Measurements from ENCODE around the gene STXBP5.

STXBP5 gene

DNA sequence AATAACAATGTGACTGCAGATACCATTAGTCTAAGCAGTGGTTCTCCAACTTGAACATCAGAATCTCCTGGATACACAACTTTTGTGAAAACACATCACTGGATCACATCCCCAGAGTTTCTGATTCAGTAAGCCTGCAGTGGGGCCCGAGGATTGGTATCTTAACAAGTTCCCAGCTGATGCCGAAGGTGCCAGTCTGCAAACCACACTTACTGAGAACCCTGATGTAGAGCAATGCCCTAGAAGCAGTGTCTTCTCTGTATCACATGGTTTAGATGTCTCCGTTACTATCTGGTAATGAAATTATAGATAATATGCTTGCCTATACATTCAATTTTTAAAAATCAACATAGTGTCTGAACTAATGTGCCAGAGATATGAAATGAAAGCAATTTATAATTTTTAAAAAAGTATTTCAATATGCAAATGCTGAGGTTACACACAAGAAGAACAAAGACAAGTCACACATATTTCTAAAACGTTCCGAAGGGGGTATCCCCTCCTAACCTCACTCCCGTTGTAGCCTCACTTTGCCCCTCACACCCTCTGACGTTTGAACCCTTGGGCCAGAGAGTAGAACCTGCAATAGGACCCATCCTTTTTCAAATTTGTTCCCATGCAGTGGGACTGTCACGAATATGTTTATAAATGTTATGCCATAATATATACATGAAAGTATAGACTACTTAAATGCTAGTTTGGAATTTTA lies 188.9 kb downstream of the STXBP5 start:
- 97% methylated on average over 6 of the region's 8 CpGs for WGBS
- no peak overlapping the region for H2BK15ac ChIP-seq (ENCODE audit: low read depth, poor library complexity, severe bottlenecking)
- no peak for DNase-seq
- H3K4me1 ChIP-seq (ENCODE audit: control insufficient read depth, insufficient read depth, low read depth, low read length), result no peaks in the 10 kb centered on the region
- H2BK5ac ChIP-seq (ENCODE audit: low read depth, low read length, poor library complexity, severe bottlenecking), result no peak overlapping the region
- H3K27ac ChIP-seq (ENCODE audit: low read length, poor library complexity, severe bottlenecking), result no peak overlapping the region
- no peak overlapping the region for H3K14ac ChIP-seq (ENCODE audit: low read length in 2 of 2)
- no peak overlapping the region for H3K18ac ChIP-seq (ENCODE audit: low read depth in 1 of 2, low read length in 2 of 2)
- H2BK12ac ChIP-seq (ENCODE audit: low read length in 2 of 2), result no peak overlapping the region
- H3K23ac ChIP-seq (ENCODE audit: low read length in 2 of 2), result no peak overlapping the region
- H3K4me2 ChIP-seq (ENCODE audit: low read length, poor library complexity, severe bottlenecking), result no peak overlapping the region
- H3K79me1 ChIP-seq (replicated peaks; ENCODE audit: low read length, poor library complexity, severe bottlenecking), result no peaks in the 10 kb centered on the region
- H2AK5ac ChIP-seq (ENCODE audit: low read length, severe bottlenecking), result no peak overlapping the region
- H2AFZ ChIP-seq (ENCODE audit: low read depth, low read length), result no peak overlapping the region
- no peak overlapping the region for H2BK120ac ChIP-seq (ENCODE audit: low read depth, low read length)
- no peak overlapping the region for H4K8ac ChIP-seq (ENCODE audit: low read length)
- H4K91ac ChIP-seq (ENCODE audit: low read length), result no peak overlapping the region
- no peak overlapping the region for H3K4ac ChIP-seq (ENCODE audit: low read depth in 1 of 2, low read length in 2 of 2)
- H3K36me3 ChIP-seq (ENCODE audit: control insufficient read depth in 1 of 2, insufficient read depth in 2 of 2, low read depth in 1 of 2, low read length in 2 of 2), result peaks cover 0 to 4% of the 10 kb centered on the region in 2 experiments
- H3K9ac ChIP-seq (ENCODE audit: low read length), result no peak overlapping the region
- H3K27me3 ChIP-seq (ENCODE audit: control insufficient read depth in 1 of 2, insufficient read depth in 1 of 2, low read length in 2 of 2), result no peaks in the 10 kb centered on the region
- H3K9me3 ChIP-seq (ENCODE audit: control insufficient read depth, low read length), result no peaks in the 10 kb centered on the region
- no peak overlapping the region for H3K4me3 ChIP-seq (ENCODE audit: insufficient read depth in 1 of 2, low read depth in 1 of 2, low read length in 2 of 2)

DNA sequence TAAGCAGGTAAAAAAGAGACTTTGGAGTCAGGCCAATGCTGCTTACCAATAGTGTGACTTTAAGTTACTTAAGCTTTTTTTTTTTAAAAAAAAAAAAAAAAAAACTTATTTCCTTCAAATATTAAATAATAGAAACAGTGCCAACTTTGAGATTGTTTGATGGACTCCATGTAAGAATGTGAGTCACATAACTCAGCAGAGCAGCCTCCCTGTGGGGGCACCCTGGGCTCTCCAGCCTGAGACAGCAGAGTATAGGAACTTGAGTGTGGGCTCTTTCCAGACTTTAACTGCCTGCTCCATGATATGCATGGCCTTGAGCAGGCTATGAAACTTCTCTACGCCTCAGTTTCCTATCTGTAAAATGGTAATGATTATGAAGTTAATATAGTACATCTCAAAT lies 190.9 kb downstream of the STXBP5 start:
- H3K23ac ChIP-seq (ENCODE audit: low read length in 2 of 2), result no peak overlapping the region
- no peak overlapping the region for H2BK5ac ChIP-seq (ENCODE audit: low read depth, low read length, poor library complexity, severe bottlenecking)
- H3K79me1 ChIP-seq (replicated peaks; ENCODE audit: low read length, poor library complexity, severe bottlenecking), result no peaks in the 10 kb centered on the region
- no peak overlapping the region for H4K91ac ChIP-seq (ENCODE audit: low read length)
- no peak overlapping the region for H4K8ac ChIP-seq (ENCODE audit: low read length)
- no peak overlapping the region for H2AFZ ChIP-seq (ENCODE audit: low read depth, low read length)
- no peak overlapping the region for H3K14ac ChIP-seq (ENCODE audit: low read length in 2 of 2)
- H2BK120ac ChIP-seq (ENCODE audit: low read depth, low read length), result no peak overlapping the region
- no peaks in the 10 kb centered on the region for H3K27me3 ChIP-seq (ENCODE audit: control insufficient read depth in 1 of 2, insufficient read depth in 1 of 2, low read length in 2 of 2)
- WGBS, result no CpG with 5 or more reads among the region's 1 CpG
- no peak overlapping the region for H2AK5ac ChIP-seq (ENCODE audit: low read length, severe bottlenecking)
- no peak overlapping the region for H3K4ac ChIP-seq (ENCODE audit: low read depth in 1 of 2, low read length in 2 of 2)
- H2BK15ac ChIP-seq (ENCODE audit: low read depth, poor library complexity, severe bottlenecking), result no peak overlapping the region
- DNase-seq, result no peak
- H3K9me3 ChIP-seq (ENCODE audit: control insufficient read depth, low read length), result peaks cover 2% of the 10 kb centered on the region
- no peak overlapping the region for H3K4me2 ChIP-seq (ENCODE audit: low read length, poor library complexity, severe bottlenecking)
- H3K27ac ChIP-seq (ENCODE audit: low read length, poor library complexity, severe bottlenecking), result no peak overlapping the region
- no peaks in the 10 kb centered on the region for H3K36me3 ChIP-seq (ENCODE audit: control insufficient read depth in 1 of 2, insufficient read depth in 2 of 2, low read depth in 1 of 2, low read length in 2 of 2)
- H2BK12ac ChIP-seq (ENCODE audit: low read length in 2 of 2), result no peak overlapping the region
- no peaks in the 10 kb centered on the region for H3K4me1 ChIP-seq (ENCODE audit: control insufficient read depth, insufficient read depth, low read depth, low read length)
- no peak overlapping the region for H3K4me3 ChIP-seq (ENCODE audit: insufficient read depth in 1 of 2, low read depth in 1 of 2, low read length in 2 of 2)
- H3K18ac ChIP-seq (ENCODE audit: low read depth in 1 of 2, low read length in 2 of 2), result no peak overlapping the region
- H3K9ac ChIP-seq (ENCODE audit: low read length), result no peak overlapping the region

DNA sequence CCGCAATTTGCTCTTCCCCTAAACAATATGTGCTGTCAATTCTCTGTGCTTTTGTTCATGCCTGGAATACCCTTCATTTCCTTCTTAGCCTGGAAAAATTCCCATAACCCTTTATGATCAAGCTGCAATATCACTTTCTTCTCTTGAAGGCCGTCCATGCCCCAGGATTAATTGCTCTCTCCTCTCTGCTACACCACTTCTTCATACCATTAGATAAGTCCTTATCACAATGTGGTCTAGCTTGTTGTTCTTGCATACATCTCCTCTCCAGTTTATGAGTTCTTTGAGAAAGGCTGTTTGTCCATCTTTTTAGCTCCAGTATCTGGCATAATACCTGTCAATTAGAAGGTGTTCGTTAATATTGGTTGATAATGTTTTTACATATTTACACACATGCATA lies 193.1 kb downstream of the STXBP5 start:
- Histone ChIP-seq H4K91ac (ENCODE audit: low read length) (no peak overlapping the region), H3K14ac (ENCODE audit: low read length in 2 of 2) (no peak overlapping the region), H3K36me3 (ENCODE audit: control insufficient read depth in 1 of 2, insufficient read depth in 2 of 2, low read depth in 1 of 2, low read length in 2 of 2) (no peaks in the 10 kb centered on the region), H3K4me3 (ENCODE audit: insufficient read depth in 1 of 2, low read depth in 1 of 2, low read length in 2 of 2) (no peak overlapping the region), H3K9me3 (ENCODE audit: control insufficient read depth, low read length) (peaks cover 16% of the 10 kb centered on the region), H2BK5ac (ENCODE audit: low read depth, low read length, poor library complexity, severe bottlenecking) (no peak overlapping the region), H4K8ac (ENCODE audit: low read length) (no peak overlapping the region), H2AK5ac (ENCODE audit: low read length, severe bottlenecking) (no peak overlapping the region), H2BK15ac (ENCODE audit: low read depth, poor library complexity, severe bottlenecking) (no peak overlapping the region), H3K4ac (ENCODE audit: low read depth in 1 of 2, low read length in 2 of 2) (no peak overlapping the region), H3K4me1 (ENCODE audit: control insufficient read depth, insufficient read depth, low read depth, low read length) (no peaks in the 10 kb centered on the region), H3K9ac (ENCODE audit: low read length) (no peak overlapping the region), H3K79me1 (replicated peaks; ENCODE audit: low read length, poor library complexity, severe bottlenecking) (no peaks in the 10 kb centered on the region), H3K23ac (ENCODE audit: low read length in 2 of 2) (no peak overlapping the region), H3K18ac (ENCODE audit: low read depth in 1 of 2, low read length in 2 of 2) (no peak overlapping the region), H2AFZ (ENCODE audit: low read depth, low read length) (no peak overlapping the region), H2BK120ac (ENCODE audit: low read depth, low read length) (no peak overlapping the region), H3K27me3 (ENCODE audit: control insufficient read depth in 1 of 2, insufficient read depth in 1 of 2, low read length in 2 of 2) (no peaks in the 10 kb centered on the region), H3K27ac (ENCODE audit: low read length, poor library complexity, severe bottlenecking) (no peak overlapping the region), H3K4me2 (ENCODE audit: low read length, poor library complexity, severe bottlenecking) (no peak overlapping the region), H2BK12ac (ENCODE audit: low read length in 2 of 2) (no peak overlapping the region)
- 97% methylated on average over 2 of the region's 3 CpGs for WGBS
- no peak for DNase-seq

DNA sequence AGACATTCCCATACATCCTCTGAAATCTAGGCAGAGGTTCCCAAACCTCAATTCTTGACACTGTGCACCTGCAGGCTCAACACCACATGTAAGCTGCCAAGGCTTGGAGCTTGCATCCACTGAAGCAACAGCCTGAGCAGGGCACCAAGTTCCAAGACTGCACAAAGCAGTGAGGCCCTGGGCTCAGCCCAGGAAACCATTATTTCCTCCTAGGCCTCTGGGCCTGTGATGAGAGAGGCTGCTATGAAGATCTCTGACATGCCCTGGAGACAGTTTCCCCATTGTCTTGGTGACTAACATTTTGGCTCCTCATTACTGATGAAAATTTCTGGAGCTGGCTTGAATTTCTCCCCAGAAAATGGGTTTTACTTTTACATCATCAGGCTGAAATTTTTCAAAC lies 196.8 kb downstream of the STXBP5 start:
- Histone ChIP-seq H3K9ac (ENCODE audit: low read length) (no peak overlapping the region), H2BK5ac (ENCODE audit: low read depth, low read length, poor library complexity, severe bottlenecking) (no peak overlapping the region), H2AK5ac (ENCODE audit: low read length, severe bottlenecking) (no peak overlapping the region), H3K36me3 (ENCODE audit: control insufficient read depth in 1 of 2, insufficient read depth in 2 of 2, low read depth in 1 of 2, low read length in 2 of 2) (no peaks in the 10 kb centered on the region), H3K4me2 (ENCODE audit: low read length, poor library complexity, severe bottlenecking) (no peak overlapping the region), H4K91ac (ENCODE audit: low read length) (no peak overlapping the region), H3K14ac (ENCODE audit: low read length in 2 of 2) (no peak overlapping the region), H2BK120ac (ENCODE audit: low read depth, low read length) (no peak overlapping the region), H3K27ac (ENCODE audit: low read length, poor library complexity, severe bottlenecking) (no peak overlapping the region), H2BK15ac (ENCODE audit: low read depth, poor library complexity, severe bottlenecking) (no peak overlapping the region), H3K4me3 (ENCODE audit: insufficient read depth in 1 of 2, low read depth in 1 of 2, low read length in 2 of 2) (no peak overlapping the region), H3K9me3 (ENCODE audit: control insufficient read depth, low read length) (peaks cover 16% of the 10 kb centered on the region), H3K27me3 (ENCODE audit: control insufficient read depth in 1 of 2, insufficient read depth in 1 of 2, low read length in 2 of 2) (no peaks in the 10 kb centered on the region), H3K4ac (ENCODE audit: low read depth in 1 of 2, low read length in 2 of 2) (no peak overlapping the region), H3K4me1 (ENCODE audit: control insufficient read depth, insufficient read depth, low read depth, low read length) (no peaks in the 10 kb centered on the region), H3K18ac (ENCODE audit: low read depth in 1 of 2, low read length in 2 of 2) (no peak overlapping the region), H3K23ac (ENCODE audit: low read length in 2 of 2) (no peak overlapping the region), H2AFZ (ENCODE audit: low read depth, low read length) (no peak overlapping the region), H4K8ac (ENCODE audit: low read length) (no peak overlapping the region), H2BK12ac (ENCODE audit: low read length in 2 of 2) (no peak overlapping the region), H3K79me1 (replicated peaks; ENCODE audit: low read length, poor library complexity, severe bottlenecking) (no peaks in the 10 kb centered on the region)
- DNase-seq, result no peak
